Choroid plexus epithelial cell (primary cell): ENCODE data around the gene IQCK.

Experiments used
- DNase-seq: peaks from one replicate; pipeline ENCODE4 v3.0.0-alpha.2; 2010; ENCODE audit warnings: low read depth
- H3K4me3 ChIP-seq: 2 replicates; pipeline ENCODE4 v1.5.1; 2011; ENCODE audit warnings: low read depth, mild to moderate bottlenecking, control low read depth, low read length, moderate library complexity
- TF ChIP-seq, protein P1 (sequence below): conservative IDR thresholded peaks from 2 replicates; pipeline ENCODE4 v1.5.1; 2011; ENCODE audit warnings: low read depth, mild to moderate bottlenecking, control low read depth, inconsistent platforms, low read length, moderate library complexity

Gene IQCK

DNA sequence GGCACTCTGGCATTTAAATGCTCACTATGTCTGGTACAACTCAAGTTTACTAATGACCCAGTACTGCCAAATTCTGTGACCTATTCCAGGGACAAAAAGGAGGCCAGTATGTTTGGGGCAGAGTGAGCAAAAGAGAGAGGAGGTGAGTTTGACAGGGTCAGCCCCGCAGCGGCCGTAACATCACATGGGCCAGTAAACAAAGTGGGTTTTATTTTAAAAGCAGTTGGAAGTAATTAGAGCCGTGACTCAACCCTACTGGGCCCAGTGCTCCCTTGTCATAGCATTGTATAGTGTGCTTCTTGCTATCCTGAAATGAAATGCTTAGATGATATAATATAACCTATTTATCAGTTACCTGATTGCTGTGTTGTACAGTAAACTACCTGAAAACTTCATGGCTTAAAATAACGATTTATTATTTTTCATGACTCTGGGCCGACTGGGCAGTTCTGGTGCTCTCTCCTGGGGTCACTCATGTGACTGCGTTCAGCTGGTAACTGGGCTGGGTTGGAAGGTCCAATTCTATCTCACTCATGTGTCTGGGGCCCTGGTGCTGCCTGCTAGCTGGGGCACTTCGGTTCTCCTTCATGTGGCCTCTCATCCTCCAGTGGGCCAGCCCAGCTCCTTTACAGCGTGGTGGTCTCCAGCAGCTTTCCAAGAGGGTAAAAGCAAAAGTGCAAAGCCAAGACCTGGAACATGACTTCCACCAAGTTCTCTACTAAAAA is 27.4 kb downstream of the IQCK start:
- no peak overlapping the region for H3K4me3 ChIP-seq
- DNase-seq: peak; percentile 14
- TF ChIP-seq, protein P1, sequence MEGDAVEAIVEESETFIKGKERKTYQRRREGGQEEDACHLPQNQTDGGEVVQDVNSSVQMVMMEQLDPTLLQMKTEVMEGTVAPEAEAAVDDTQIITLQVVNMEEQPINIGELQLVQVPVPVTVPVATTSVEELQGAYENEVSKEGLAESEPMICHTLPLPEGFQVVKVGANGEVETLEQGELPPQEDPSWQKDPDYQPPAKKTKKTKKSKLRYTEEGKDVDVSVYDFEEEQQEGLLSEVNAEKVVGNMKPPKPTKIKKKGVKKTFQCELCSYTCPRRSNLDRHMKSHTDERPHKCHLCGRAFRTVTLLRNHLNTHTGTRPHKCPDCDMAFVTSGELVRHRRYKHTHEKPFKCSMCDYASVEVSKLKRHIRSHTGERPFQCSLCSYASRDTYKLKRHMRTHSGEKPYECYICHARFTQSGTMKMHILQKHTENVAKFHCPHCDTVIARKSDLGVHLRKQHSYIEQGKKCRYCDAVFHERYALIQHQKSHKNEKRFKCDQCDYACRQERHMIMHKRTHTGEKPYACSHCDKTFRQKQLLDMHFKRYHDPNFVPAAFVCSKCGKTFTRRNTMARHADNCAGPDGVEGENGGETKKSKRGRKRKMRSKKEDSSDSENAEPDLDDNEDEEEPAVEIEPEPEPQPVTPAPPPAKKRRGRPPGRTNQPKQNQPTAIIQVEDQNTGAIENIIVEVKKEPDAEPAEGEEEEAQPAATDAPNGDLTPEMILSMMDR: no peak

DNA sequence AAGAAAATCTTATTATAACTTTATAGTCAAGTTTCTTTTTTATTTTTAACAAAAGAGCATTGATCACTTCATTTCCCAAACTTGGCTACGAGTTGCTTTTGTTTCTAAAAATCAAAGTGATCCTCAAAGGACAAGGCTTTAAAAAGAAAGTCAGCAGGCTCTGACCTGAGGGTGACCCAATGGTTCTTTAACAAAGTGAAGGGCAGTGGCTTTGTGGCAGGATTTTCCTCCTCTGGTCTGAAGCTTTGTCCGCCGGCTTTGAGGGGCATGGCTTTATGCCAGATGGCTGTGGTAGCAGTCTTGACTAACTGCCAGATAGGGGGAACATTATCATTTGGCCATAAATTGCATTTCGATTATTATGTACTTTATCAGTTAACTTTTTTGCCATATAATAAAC is 28.5 kb downstream of the IQCK start:
- TF ChIP-seq, protein P1: no peak
- H3K4me3 ChIP-seq: no peak overlapping the region
- no peak for DNase-seq

GRCh38 chr16:19748389-19749168 is 30.5 kb downstream of the IQCK start:
- TF ChIP-seq, protein P1: no peak
- peak; percentile 20 for DNase-seq

GRCh38 chr16:19749571-19750080 is 31.6 kb downstream of the IQCK start:
- no peak overlapping the region for H3K4me3 ChIP-seq
- TF ChIP-seq, protein P1: no peak
- DNase-seq: no peak

More at GRCh38 chr16:19748389-19749168, 30.5 kb downstream of the IQCK start:
- H3K4me3 ChIP-seq: no peak overlapping the region

GRCh38 chr16:19751478-19752385 is 33.7 kb downstream of the IQCK start:
- no peak for DNase-seq
- no peak overlapping the region for H3K4me3 ChIP-seq
- TF ChIP-seq, protein P1: no peak

- no peak overlapping the region for H3K4me3 ChIP-seq
- DNase-seq: peak; percentile 85
- TF ChIP-seq, protein P1: no peak
These were observed 36.0 kb downstream of the IQCK start for GRCh38 chr16:19753815-19754643.
